ENCODE measurements around the gene YBEY. TPM values are rescaled to one million over a fixed set of nuclear protein-coding genes. Genes with fewer than 3 reads are reported as not detected.

Gene YBEY
- total and polyA plus RNA-seq, 2 of the 13 experiments (the other 11 are each of a cell fraction or from before 2014, with no cell fraction given): 6.5 to 8.9 TPM

DNA sequence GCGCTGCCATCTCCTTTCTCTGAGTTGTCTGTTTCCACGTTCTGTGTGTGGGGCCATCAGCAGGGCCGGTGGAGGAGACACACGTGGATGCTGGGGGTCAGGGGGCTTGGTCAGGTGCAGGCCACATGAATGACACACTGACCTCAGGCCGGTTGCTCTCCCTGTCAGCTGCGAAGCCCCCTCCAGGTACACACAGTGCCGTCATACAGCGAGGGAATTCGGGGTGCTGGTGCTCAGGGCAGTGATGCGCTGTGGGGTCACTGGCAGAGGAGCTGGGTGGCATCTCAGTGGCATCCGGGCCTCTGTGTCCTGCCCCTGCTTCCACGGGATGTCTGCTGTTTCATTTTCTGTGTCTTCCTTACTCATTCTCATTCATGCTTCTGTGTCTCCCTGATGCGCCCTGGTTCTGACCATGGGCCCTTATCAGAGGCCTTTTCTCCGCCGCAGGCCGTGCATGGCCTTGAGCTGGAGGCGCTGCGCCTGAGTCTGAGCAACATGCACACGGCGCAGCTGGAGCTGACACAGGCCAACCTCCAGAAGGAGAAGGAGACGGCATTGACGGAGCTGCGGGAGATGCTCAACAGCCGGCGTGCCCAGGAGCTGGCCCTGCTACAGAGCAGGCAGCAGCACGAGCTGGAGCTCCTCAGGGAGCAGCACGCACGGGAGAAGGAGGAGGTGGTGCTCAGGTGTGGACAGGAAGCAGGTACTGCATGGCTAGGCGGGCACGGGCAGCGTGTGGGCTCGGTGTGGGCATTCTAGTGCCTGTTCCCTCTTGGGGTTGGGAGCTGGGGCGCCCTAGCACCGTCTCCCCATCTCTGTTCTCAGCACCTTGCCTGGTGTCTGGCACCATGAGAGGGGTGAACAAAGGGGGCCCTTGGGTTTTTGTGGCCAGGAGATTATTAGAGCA, 60.4 kb downstream of the YBEY start:
- no peaks in the 10 kb centered on the region for H3K4me1 ChIP-seq (ENCODE audit: insufficient read depth, low read length)
- no peak overlapping the region for H2AFZ ChIP-seq (ENCODE audit: low read length)
- POLR2A ChIA-PET: no interaction called here
- peaks cover 6% of the 10 kb centered on the region for H3K79me2 ChIP-seq (ENCODE audit: insufficient read depth, low read length)
- BruUV-seq (replicated peaks): no TSS peak
- no peaks in the 10 kb centered on the region for H3K27me3 ChIP-seq (ENCODE audit: control insufficient read depth in 1 of 2, insufficient read depth in 2 of 2, low read length in 2 of 2)
- intact Hi-C loops (cut with micrococcal nuclease; ENCODE audit: unreplicated experiment) (no loop called here), in situ Hi-C loops (cut with HindIII; ENCODE audit: extremely low pct_ligation_motif_present, low pct_unique_long_range_greater_than_20kb) (no loop called here)
- no peak overlapping the region for H3K4me3 ChIP-seq (replicated peaks in 1 of 3; ENCODE audit: insufficient read depth in 1 of 3, low read depth in 2 of 3, low read length in 3 of 3)
- H4K20me1 ChIP-seq (ENCODE audit: insufficient read depth, low read length): no peaks in the 10 kb centered on the region; the same call in 1 of the 2 replicates
- no peak for ATAC-seq
- H3K36me3 ChIP-seq (replicated peaks in 1 of 2; ENCODE audit: control insufficient read depth in 1 of 2, insufficient read depth in 2 of 2, low read length in 2 of 2): peaks cover 27 to 60% of the 10 kb centered on the region in 2 experiments
- FAIRE-seq: no peak
- no peak for DNase-seq (ENCODE audit: low spot score)
- H3K9ac ChIP-seq (ENCODE audit: insufficient read depth, low read depth, low read length): no peak overlapping the region
- no peaks in the 10 kb centered on the region for H3K9me3 ChIP-seq (ENCODE audit: low read length)
- H3K27ac ChIP-seq (ENCODE audit: extremely low read length, insufficient read depth, low read length): no peak overlapping the region
- H3K4me2 ChIP-seq (ENCODE audit: low read depth, low read length): no peak overlapping the region
- CTCF ChIA-PET (ENCODE audit: low intra/inter-chr PET ratio, low total read pairs): no interaction called here
- WGBS (ENCODE audit: low lambda C conversion rate): 97% methylated on average over 26 of the region's 34 CpGs
- TF ChIP-seq SP2 (CRISPR knock-in tag; IDR thresholded peaks at IDR 0.05) (no peak), ZNF10 (CRISPR knock-in tag; IDR thresholded peaks at IDR 0.05; ENCODE audit: borderline replicate concordance, low read depth) (no peak), ZNF674 (CRISPR knock-in tag; IDR thresholded peaks at IDR 0.05; ENCODE audit: low read depth) (no peak), KDM5A (IDR thresholded peaks at IDR 0.05; ENCODE audit: borderline replicate concordance, low read length) (no peak), POLR2G (IDR thresholded peaks at IDR 0.05; ENCODE audit: low read depth, low read length) (no peak), ARHGAP35 (CRISPR knock-in tag; IDR thresholded peaks at IDR 0.05; ENCODE audit: borderline replicate concordance) (no peak)
- TF ChIP-seq, protein P1, sequence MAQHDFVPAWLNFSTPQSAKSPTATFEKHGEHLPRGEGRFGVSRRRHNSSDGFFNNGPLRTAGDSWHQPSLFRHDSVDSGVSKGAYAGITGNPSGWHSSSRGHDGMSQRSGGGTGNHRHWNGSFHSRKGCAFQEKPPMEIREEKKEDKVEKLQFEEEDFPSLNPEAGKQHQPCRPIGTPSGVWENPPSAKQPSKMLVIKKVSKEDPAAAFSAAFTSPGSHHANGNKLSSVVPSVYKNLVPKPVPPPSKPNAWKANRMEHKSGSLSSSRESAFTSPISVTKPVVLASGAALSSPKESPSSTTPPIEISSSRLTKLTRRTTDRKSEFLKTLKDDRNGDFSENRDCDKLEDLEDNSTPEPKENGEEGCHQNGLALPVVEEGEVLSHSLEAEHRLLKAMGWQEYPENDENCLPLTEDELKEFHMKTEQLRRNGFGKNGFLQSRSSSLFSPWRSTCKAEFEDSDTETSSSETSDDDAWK (CRISPR knock-in tag; IDR thresholded peaks at IDR 0.05): no peak
- TF ChIP-seq, protein P2, sequence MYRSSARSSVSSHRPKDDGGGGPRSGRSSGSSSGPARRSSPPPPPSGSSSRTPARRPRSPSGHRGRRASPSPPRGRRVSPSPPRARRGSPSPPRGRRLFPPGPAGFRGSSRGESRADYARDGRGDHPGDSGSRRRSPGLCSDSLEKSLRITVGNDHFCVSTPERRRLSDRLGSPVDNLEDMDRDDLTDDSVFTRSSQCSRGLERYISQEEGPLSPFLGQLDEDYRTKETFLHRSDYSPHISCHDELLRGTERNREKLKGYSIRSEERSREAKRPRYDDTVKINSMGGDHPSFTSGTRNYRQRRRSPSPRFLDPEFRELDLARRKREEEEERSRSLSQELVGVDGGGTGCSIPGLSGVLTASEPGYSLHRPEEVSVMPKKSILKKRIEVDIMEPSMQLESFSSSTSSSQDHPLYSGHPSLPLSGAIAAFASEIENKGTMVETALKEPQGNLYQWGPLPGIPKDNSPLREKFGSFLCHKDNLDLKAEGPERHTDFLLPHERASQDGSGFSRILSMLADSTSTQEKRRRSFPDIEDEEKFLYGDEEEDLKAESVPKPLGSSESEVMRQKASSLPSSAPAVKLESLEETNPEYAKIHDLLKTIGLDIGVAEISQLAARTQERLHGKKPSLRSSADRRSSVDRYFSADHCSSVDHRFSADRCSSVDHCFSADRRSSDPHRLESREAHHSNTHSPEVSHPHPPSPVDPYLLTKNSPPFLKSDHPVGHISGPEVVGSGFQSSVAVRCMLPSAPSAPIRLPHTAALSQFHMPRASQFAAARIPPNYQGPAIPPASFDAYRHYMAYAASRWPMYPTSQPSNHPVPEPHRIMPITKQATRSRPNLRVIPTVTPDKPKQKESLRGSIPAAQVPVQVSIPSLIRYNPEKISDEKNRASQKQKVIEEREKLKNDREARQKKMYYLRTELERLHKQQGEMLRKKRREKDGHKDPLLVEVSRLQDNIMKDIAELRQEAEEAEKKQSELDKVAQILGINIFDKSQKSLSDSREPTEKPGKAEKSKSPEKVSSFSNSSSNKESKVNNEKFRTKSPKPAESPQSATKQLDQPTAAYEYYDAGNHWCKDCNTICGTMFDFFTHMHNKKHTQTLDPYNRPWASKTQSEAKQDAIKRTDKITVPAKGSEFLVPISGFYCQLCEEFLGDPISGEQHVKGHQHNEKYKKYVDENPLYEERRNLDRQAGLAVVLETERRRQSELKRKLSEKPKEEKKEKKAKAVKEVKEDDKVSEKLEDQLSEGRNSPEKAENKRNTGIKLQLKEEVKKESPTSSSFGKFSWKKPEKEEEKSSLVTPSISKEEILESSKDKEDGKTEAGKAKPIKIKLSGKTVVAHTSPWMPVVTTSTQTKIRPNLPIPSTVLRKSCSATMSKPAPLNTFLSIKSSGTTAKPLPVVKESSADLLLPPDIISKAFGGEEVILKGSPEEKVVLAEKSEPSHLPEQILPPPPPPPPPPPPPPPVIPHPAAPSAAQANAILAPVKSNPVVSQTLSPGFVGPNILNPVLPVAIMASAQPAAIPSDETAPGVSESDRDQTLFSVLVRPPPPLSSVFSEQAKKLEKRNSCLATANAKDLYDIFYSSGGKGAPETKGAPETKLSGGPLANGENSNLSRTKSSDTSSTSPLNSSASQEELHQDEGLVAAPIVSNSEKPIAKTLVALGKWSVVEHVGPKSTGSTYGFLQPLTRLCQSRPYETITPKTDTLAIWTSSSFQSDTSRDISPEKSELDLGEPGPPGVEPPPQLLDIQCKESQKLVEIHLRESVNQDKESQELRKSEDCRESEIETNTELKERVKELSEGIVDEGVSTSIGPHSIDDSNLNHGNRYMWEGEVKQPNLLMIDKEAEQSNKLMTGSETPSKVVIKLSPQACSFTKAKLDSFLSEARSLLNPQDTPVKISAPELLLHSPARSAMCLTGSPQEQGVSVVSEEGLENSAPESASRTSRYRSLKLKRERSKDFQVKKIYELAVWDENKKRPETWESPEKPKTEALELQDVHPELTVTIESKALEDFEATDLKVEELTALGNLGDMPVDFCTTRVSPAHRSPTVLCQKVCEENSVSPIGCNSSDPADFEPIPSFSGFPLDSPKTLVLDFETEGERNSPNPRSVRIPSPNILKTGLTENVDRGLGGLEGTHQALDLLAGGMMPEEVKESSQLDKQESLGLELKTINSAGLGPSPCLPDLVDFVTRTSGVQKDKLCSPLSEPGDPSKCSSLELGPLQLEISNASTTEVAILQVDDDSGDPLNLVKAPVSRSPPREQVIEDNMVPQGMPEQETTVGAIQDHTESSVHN (CRISPR knock-in tag; IDR thresholded peaks at IDR 0.05): no peak
- TF ChIP-seq, protein P3, sequence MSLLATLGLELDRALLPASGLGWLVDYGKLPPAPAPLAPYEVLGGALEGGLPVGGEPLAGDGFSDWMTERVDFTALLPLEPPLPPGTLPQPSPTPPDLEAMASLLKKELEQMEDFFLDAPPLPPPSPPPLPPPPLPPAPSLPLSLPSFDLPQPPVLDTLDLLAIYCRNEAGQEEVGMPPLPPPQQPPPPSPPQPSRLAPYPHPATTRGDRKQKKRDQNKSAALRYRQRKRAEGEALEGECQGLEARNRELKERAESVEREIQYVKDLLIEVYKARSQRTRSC (CRISPR knock-in tag; IDR thresholded peaks at IDR 0.05; ENCODE audit: low read depth): no peak
- TF ChIP-seq, protein P4, sequence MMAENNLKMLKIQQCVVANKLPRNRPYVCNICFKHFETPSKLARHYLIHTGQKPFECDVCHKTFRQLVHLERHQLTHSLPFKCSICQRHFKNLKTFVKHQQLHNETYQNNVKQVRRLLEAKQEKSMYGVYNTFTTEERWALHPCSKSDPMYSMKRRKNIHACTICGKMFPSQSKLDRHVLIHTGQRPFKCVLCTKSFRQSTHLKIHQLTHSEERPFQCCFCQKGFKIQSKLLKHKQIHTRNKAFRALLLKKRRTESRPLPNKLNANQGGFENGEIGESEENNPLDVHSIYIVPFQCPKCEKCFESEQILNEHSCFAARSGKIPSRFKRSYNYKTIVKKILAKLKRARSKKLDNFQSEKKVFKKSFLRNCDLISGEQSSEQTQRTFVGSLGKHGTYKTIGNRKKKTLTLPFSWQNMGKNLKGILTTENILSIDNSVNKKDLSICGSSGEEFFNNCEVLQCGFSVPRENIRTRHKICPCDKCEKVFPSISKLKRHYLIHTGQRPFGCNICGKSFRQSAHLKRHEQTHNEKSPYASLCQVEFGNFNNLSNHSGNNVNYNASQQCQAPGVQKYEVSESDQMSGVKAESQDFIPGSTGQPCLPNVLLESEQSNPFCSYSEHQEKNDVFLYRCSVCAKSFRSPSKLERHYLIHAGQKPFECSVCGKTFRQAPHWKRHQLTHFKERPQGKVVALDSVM (CRISPR knock-in tag; IDR thresholded peaks at IDR 0.05): no peak
